Amniotic epithelial cell (primary cell): ENCODE results near the gene TMEM30B.
A peak's percentile ranks its signal among the peaks of the same experiment; 100 is the strongest.
"Not testable (repeated sequence)": the region's sequence is repeated elsewhere in the genome, so short reads cannot be mapped to it uniquely, and the experiment has no call there.

Experiments used
- DNase-seq: peaks from one replicate; pipeline ENCODE4 v3.0.0-alpha.2; 2010; ENCODE audit warnings: low read depth

The TMEM30B gene

DNA sequence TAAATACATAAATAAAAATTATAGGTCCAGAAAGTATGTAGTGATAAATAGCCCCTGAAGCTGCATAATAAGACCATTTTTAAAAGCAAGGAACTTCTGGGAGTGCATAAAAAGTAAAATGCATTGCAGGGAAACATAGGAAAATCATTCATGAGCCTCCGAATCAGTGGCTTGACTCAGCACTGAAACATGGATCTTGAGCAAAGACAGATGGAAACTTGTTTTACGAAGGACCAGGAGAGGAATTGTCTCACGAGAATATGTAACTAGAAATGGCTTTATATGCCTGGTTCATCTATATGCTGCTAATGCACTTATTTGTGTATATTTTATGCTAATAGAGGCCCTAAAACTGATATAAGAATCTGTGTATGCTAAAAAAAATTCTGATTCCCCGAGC lies 14.7 kb downstream of the TMEM30B start:
- DNase-seq = no peak

DNA sequence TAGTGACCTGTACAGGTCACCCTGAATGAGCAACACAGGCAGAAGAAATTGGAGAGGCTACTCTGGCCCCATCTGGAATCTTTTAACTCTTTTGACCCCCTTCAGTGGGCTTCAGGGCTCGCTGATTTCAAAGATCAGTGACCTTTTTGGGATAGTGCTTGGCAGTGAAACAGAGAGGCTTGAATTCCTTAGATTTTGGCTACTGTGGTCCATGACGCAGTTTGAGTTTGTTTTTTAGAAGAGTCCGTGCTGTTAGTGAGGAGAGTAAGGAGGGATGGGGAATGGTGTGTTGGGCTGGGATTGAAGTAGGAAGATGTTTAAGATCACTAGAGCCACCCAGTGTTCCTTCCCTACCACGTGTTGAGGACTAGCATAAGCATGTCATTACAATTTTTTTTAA lies 16.5 kb downstream of the TMEM30B start:
- no peak for DNase-seq

DNA sequence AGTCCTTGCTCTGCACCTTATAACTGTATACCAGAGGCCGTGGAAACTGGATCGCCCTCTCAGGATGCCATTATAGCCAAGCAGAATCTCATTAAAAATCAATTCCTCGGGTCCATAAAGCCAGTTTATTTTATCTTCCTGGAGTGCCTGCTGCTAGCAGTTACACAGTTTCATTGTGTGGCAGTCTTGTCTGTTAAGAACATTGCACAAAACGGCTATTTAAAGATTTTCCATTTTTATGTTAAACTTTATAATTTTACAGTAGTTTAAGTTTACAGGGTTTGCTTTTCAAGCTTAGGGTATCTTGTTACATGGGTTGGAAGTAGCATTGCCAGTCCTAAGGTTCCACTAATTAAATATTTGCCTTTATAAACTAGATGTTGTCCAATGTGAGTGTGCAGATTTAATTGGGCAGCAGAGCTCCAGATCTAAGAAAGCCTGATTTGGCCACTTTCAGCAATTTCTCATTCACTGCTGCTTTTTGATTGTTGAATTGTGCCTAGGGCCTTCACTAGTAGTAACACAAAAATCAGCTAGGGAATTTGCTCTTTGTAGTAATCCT lies 17.0 kb downstream of the TMEM30B start:
- DNase-seq = no peak

DNA sequence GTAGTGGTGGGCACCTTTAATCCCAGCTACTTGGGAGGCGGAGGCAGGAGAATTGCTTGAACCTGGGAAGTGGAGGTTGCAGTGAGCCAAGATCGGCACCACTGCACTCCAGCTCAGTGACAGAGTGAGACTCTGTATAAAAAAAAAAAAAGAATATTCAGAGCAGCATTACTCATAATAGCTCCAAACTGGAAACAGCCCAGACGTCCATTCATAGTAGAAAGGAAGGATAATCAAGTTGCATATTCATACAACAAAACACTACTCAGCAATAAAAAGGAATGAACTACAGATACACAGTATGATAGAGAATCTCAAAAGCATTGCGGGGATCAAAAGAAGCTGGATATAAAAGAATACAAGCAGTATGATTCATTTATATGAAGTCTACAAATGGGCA lies 19.1 kb downstream of the TMEM30B start:
- DNase-seq = no peak

DNA sequence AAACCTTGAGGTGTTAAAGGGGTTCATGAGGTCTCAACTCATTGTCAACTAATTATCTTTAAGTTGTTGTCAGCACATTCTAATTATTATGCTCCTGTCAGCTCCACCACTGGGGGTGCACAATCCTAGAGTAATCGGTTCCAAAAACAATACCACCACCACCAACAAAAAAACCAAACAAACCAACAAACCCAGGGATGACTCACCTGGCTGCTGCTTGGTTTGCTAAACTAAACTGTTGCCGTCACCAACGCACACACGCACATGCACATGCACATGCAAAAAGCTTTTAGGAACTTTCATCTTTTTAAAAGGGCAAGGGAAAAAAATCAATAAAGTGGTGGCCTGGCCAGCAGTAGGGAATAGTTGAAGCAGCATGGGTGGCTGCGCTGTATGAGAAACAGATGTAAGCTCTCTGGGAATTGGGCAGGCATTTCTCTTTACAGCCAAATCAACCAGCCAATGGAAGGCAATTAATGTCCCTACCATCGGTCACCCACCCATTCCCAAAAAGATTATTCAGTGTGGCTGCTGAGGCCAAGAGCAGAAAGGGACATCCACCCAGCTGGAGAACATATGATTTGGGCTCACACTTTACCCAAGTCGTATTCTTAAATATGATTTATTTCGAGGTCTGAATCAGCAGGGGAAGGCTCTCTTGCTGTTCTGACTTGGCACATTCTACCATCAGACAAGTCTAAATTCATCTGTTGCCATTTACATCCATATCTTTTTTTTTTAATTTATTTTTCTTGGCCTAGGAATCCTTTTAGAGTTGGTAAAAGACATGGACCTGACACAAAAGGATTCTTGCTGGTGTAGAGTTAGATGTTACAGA lies 20.0 kb downstream of the TMEM30B start:
- DNase-seq = no peak

DNA sequence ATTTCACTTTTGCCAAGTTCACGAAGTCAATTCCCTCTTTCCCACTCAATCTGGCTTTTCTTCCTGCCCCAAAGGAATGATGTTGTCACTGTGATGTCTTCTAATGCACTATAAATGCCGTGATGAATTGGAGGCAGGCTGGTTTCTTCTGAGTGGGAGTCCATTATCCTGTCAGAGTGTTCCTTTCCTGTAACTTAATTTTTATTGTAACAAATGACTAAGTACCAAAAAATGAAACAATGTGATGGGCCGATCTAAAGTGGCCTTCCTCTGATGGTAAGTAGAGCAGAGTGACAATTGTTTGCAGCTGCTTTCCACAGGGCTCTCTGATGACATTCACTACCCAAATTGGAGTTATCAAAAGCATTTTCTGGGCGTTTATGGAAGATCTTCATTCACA lies 22.2 kb downstream of the TMEM30B start:
- no peak for DNase-seq

DNA sequence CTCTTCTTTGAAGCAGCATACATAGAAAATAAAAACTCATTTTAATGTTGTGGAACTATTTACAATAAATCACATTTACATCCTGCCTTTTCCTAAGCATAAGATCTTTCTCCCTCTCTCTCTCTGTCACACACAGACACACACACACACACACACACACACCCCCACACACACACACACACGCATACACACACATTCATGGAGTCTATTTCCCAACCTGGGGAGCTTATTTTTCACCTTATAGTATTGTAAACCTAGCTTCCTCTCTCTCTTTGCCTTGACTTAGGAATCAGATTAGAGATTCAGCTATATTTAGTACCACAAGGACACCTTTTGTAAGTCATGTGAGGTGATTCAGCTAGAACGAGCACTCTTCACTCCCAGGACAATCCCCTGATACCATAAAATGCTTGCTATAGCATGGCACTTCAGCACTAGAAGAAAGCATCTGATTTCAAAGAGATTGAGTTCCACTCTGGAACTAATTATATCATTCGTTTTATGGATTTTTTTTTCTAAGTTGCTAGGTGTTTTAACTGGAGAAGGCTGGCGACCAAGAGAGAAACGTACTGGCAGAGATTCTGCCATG lies 23.6 kb downstream of the TMEM30B start:
- DNase-seq = no peak

DNA sequence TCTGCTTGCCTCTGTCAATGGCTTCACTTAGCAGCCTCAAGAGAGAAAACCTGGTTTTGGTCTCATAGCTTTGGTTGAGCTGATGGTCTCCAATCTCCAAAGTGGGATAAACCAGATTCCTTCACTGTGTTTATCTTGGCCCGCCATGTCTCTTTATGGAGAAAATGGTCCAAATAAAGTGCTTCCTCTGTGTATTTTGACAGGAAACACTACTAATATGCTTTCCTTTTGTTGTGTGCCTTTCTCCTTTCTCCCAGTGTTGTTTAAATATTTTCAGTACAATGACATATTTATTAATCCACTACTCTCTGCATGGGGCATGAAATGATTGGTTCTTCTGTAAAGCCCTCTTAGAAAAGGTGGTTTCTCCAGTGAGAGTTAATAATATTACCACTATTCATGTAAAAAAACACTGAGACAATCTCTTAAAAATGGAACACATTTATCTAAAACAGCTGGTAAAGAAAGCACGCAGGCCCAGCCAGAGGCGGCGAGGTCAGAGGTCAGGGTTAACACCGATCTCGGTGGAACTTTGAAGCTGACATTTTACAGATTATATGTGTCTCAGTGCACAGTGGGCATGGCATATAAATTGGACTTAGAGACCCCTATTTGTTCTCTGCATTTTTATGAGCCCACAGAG lies 24.2 kb downstream of the TMEM30B start:
- DNase-seq = no peak

DNA sequence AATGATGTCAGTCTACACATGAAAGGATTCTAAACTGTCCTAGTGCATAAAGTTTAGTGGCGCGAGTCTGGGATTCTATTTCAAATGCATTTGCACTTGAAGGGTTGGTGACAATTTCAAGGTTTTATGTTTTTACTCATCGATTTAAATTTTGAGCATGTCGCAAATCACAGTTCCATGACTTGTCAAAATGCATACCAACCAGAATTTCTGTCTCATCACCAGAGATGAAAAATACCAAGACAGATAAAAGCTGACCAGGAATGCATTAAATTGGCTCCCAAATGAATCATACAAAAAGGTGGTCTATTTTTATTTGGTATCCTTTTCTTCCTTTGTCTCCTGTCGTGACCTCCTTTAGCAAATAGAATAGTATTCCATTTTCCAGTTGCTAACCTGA lies 25.2 kb downstream of the TMEM30B start:
- no peak for DNase-seq

DNA sequence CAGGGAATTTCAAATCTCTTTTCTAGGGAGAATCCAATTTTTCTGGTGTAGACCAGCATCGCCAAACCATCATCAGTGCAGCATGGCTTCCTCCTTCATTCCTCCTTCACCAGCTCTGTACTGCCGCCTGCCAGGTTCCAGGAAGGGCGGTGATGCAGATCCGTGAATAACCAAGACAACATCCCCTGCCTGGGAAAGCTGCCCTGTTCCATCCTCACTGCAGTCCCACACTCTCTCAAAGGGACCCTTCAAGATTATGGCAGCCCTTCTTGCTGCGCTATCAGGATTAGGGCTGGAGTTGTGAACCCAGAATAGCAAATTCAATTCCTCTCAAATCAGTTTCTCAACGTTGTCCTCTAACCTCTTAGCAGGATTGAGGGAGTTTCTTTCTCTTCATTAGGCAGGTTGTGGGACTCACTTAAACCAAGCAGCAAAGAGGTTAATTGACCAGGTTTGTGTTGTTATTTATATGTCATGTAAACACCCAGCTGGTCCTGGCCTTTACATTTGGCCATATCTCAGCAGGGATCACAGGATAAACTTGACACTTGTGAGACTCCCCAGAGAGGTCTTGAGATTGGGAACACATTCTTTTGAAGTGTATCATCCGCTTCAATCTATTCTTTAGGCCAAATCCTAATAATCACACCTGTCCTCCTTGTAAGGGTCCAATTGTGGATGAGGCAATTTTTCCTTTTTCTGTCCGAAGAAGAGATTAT lies 26.2 kb downstream of the TMEM30B start:
- no peak for DNase-seq

DNA sequence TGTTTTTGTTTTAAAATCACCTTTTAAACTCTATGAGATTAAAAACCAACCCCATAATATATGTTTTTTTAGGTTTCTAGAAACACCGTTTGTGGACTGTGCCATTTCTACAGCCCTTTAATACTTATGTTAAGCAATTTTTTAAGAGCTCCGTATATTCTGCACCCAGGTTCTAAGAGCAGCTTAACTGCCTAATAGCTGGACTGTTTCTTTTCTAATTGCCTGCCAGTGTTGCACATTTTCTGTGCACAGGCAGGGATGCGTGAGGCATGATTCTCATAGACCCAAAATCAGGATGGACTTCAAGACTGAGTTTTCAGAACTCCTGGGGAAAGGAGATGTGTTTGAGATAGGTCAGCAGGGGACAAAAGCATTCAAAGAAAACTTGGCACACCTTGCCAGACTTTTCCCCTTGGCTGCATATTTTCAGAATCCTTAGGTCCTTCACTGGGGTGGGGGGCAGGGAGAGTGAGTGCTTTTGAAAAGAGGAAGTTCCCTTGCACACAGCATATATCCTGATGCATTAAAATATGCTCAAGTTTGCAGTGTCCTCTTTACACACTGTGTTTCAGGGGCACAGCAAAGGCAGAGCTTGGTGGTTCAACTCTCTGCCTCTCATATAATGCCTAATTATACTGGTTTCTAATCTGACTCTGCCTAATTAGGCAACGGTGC lies 27.9 kb downstream of the TMEM30B start:
- DNase-seq = no peak

DNA sequence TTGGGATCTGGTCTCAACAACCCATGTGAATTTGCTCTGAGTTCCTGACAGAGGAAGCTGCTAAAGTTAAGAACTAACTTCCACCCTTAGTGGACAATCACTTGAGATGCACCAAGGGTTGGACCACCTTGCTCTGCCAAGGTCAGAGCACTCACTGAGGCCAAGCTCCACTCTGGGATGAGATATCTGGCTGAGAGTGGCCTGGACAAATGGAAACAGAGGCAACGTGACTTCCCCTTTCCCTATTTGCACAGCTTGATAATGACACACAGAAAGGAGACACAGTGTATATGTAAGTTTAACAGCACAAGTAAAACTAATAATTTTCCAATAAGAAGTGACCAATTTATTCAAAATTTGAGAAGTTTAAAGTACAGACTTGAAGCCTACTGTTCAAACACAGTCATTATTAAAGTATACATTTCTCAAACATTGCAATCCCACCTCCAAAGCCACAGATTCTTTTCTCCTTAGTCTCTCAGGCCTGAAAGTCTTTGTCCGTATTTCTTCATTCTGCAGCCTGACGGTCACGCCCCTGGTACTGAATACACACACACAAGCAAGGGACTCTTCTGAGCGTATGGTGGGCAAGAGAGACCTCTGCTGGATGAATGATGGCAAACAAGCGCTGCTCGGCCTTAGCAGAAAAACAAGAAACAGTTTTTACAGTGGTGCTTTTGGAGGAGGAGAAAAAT lies 28.6 kb downstream of the TMEM30B start:
- DNase-seq = peak; percentile 95

DNA sequence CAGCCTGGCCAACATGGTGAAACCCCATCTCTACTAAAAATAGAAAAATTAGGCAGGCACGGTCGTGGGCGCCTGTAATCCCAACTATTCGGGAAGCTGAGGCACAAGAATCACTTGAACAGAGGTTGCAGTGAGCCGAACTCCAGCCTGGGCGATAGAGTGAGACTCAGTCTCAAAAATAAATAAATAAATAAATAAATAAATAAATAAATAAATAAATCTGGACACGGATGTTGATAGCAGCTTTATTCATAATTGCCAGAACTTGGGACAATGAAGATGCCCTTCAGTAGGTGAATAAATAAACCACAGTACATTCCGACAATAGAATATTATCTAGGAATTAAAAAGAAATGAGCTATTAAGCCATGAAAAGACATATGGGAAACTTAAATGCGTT lies 31.1 kb downstream of the TMEM30B start:
- no peak for DNase-seq

DNA sequence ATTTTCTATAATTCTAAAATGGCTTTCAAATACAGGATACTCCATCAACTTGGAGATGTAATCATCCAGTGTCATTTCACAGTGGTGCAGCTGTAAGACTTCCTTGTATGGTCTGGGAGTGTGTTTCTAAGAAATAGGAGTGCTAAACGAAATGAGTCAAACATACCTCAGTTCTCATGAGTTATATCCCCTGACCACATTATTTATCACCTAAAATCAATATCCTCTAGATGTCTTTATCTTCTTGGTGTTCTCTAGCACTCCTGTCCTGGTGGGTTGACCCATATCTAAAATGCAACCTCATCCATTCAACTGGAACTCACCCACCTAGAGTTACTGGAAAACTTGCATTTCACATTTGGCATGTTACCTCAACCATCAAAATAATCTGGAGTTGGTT lies 33.2 kb downstream of the TMEM30B start:
- no peak for DNase-seq

DNA sequence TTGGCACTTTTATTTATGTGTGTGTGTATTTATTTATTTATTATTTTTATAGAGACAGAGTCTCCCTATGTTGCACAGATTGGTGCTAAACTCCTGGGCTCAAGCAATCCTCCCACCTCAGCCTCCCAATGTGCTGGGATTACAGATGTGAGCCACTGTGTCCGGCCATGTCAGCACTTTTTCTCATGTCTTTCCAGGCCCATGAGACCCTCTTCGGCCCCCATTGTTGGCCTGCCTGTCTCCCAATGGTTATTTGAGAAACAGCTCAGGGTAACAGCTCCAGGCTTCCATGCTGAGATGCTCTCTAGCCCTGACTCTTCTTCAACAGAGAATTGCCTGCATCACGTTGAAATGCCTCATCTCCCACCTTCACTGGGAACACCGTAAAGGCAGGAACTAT lies 34.4 kb downstream of the TMEM30B start:
- no peak for DNase-seq

DNA sequence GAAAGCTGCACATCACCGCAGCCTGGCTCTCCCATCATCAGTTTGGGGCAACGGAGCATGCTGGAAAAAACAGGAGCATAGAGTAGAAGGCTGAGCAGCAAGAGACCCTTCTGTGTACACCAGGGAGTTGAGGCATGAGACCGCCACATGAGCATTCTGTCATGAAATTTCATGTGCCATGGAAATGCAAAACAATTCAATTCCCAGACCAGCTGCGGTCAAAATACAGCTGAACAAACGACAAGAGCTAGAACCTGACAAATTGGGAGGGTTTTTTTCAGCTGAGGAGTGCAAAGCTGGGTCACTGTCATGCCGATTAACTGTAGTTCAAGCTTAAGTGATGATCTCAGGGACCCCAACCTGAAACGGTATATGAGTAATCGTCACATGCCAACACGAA lies 37.1 kb downstream of the TMEM30B start:
- no peak for DNase-seq

DNA sequence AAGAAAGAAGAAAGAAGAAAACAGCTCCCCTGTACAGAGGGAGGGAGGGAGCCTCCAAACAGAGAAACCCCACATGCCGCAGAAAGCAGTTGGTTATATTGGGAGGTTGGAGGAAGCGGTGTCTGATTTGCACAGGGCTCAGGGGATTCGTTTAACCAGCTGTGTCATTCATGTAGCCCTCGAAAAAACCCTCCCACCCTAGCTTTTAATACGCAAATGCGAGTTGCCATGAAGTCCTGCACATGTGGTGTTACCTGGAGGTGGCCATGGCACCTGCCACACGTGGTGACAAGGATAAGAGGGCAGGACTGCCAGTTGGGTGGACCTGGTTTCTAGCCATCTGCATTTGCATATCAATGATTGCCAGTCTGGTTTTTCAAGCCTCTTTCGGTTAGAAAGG lies 40.9 kb downstream of the TMEM30B start:
- DNase-seq = no peak

DNA sequence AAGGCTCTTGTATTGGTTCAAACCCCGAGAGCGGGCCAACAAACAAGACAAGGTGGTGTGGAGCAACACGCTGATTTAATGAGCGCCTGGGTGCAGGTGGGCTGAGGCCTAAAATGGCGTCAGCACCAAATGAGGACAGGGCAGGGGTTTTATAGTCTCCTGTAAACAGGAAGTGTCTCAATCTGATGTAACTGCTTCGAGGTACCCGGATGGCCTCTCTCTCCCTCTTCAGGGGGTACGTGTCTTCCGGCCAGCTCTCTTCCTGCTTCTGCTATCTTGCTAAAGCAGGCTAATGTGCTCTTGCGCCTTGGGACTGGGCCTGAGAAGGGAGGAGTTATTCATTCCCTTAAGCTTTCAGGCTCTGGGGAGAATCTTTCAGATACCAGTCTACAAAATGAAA lies 41.9 kb downstream of the TMEM30B start:
- not testable (repeated sequence) for DNase-seq

DNA sequence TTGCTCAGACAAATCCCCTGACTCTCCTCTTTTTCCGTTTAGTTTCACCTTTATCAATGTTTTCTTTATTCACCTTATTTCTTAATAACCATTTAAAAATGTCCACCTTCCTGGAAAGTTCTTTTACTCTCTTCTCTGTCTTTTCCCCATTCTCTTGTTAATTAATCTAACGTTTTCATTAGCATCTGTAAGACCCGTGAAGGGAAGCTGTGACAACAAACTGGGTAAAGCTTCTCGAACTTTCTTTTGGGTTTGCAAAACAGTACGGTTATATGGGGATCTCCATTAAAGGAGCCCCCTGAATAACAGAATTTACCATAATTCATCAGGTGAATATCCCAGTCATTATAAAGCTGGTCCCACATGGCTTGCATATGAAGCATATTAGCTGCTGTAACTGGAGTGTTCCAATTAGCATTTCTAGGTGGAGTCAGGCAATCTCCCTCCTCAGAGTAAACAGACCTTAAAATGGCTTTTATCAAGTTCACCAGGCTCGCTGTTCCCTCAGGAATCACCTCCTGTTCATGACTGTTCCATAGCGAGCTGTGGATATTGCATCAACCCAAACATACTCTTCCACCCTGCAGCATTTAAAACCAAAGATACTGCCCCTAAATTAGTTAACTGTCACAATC lies 42.4 kb downstream of the TMEM30B start:
- no peak for DNase-seq

DNA sequence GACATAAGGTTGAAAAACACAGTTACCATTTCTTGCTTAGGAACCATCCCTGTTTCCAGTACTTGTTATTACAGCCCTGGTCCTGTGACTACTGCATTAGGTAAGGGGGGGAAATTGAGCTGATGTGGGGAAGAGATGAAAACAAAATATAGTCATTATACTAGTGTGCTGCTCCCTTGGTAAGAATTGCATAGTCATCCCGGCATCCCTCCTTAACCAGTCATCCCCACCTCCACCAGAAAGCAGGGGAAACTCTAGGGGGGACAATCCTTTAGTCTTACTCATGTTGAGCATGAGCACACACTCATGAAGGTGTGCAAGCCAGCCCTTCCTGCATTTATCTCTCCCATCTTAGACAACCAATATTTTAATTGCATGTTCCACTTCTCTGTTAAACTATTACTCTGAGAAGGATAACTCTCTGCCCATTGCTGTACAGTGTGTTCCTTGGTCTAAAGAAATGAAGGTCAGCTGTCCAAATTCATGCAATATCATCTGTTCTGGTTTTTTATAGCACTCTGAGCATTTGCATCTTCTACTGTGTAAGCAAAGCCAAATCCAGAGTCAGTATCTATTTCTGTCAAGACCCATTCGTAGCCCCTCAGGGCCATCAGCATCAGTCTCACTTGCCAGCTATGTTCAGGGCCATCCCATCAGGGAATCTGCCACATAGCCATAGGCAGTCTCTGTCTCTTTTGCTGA lies 46.8 kb downstream of the TMEM30B start:
- no peak for DNase-seq
